ACC112 (cell line): ENCODE measurements around the gene SORBS1.

Source experiments
- H2AFZ ChIP-seq: fragments of 200-600 bp; sonication (generic); one replicate; pipeline ENCODE4 v1.6.0; 2017; ENCODE audit warnings: antibody characterized with exemption, low read length; ENCODE audit not compliant: unreplicated experiment
- H3K27ac ChIP-seq: fragments of 200-600 bp; sonication (generic); 2 replicates; pipeline ENCODE4 v1.5.1; 2014; ENCODE audit warnings: low read depth, mild to moderate bottlenecking, antibody characterized with exemption, low read length, moderate library complexity
- H3K27me3 ChIP-seq: fragments of 200-600 bp; sonication (generic); 2 replicates; pipeline ENCODE4 v1.6.1; 2014; ENCODE audit warnings: mild to moderate bottlenecking, antibody characterized with exemption, low read length, moderate library complexity, mixed read lengths; ENCODE audit not compliant: insufficient read depth
- H3K36me3 ChIP-seq: fragments of 200-600 bp; sonication (generic); 2 replicates; pipeline ENCODE4 v1.6.1; 2016; ENCODE audit warnings: mild to moderate bottlenecking, antibody characterized with exemption, low read length, moderate library complexity, mixed read lengths; ENCODE audit not compliant: insufficient read depth
- H3K4me1 ChIP-seq: fragments of 200-600 bp; sonication (generic); one replicate; pipeline ENCODE4 v1.6.1; 2016; ENCODE audit warnings: low read length, mixed read lengths; ENCODE audit not compliant: insufficient read depth, unreplicated experiment, control insufficient read depth
- H3K4me3 ChIP-seq: fragments of 200-600 bp; sonication (generic); 2 replicates; pipeline ENCODE4 v1.5.1; 2014; ENCODE audit warnings: mild to moderate bottlenecking, low read depth, low read length
- H3K79me2 ChIP-seq: fragments of 200-600 bp; sonication (generic); one replicate; pipeline ENCODE4 v1.6.0; 2016; ENCODE audit warnings: low read length; ENCODE audit not compliant: control insufficient read depth, unreplicated experiment, insufficient read depth

SORBS1 gene

DNA sequence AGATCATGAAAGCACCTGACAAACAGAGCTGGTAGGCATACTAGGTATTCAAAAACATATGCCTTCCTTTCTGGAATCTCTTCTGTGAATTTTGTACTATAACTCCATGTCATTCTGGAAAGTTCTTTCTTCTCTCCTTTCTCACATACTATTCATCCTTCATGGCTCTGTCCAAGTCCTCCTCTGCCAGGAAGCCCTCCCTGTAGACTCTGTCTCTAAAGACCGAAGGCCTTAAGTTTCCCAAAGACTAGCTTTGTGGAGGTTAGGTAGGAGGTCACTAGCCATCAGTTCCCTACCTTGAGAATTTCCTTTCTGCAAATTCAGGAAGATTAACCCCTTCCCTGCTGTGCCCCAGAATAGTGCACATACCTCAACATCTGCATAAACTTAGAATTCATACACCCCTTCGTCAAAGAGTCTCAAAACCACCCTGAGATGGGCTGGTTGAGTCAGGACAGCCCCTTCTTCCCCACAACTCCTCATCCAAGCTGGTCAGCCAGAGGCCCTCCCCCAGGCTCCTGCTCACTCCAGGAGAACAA, 20.6 kb downstream of the SORBS1 start:
- H3K27ac ChIP-seq, result no peak overlapping the region
- no peak overlapping the region for H3K4me3 ChIP-seq
- no peak overlapping the region for H2AFZ ChIP-seq
- no peaks in the 10 kb centered on the region; the same call in 1 of the 2 replicates for H3K27me3 ChIP-seq
- no peaks in the 10 kb centered on the region for H3K36me3 ChIP-seq
- H3K79me2 ChIP-seq, result no peaks in the 10 kb centered on the region
- H3K4me1 ChIP-seq, result no peaks in the 10 kb centered on the region

DNA sequence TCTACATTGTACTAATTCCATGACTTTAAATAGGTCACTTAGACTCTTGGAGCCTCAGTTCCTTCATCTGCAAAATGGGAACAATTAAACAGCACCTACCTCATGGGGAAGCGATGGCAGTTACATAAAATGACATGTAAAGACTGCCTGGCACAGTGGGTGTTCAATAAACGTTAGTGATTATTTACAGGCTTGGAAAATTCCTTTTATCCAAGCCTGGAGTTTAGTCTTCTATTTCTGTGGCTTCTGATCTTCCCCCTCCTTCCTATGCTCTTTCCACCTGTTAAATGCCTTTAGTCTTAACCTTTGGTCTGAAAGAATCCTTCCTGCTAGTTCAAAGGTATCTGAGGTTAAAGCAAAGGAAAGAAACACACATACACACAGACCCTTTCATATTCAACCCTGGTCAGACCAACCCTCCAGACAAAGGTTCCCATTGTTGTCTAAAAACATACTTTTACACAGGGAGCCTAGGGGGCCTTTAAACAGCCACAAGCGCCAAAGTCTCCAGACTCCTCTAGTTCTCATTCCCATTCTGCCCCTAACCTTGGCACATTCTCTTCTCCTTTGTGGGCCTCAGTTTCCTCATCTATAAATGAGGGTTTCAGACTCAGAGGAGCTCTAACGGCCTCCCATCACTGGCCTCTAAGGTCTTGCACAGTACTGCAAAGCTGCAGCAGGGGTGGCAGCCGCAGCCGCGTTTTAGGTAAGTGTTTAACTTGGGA, 21.4 kb downstream of the SORBS1 start:
- Histone ChIP-seq H3K4me1 (no peaks in the 10 kb centered on the region), H3K79me2 (no peaks in the 10 kb centered on the region), H2AFZ (no peak overlapping the region), H3K36me3 (no peaks in the 10 kb centered on the region), H3K27me3 (peaks cover 4% of the 10 kb centered on the region; the same call in 1 of the 2 replicates), H3K27ac (no peak overlapping the region), H3K4me3 (no peak overlapping the region)

DNA sequence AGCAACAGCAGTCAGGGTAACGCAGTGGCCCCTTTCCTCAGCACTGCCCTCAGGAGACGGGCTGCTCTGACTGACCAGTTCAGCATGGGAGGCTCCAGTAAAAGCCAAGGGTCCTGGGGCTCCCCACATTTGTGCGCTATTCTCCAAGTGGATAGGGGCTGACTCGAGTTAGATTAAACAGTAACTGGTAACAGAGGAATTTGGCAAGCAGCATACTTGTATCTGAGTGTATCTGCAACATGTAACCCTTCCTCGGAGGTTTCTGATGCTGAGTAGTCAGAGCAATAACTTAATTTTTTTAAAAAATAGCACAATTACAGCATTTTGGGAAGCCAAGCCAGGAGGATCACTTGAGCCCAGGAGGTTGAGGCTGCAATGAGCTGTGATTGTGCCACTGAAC, 22.8 kb downstream of the SORBS1 start:
- Histone ChIP-seq H3K27ac (no peak overlapping the region), H3K4me1 (no peaks in the 10 kb centered on the region), H3K79me2 (no peaks in the 10 kb centered on the region), H3K36me3 (no peaks in the 10 kb centered on the region), H3K27me3 (peaks cover 4% of the 10 kb centered on the region; the same call in 1 of the 2 replicates), H2AFZ (no peak overlapping the region), H3K4me3 (no peak overlapping the region)

DNA sequence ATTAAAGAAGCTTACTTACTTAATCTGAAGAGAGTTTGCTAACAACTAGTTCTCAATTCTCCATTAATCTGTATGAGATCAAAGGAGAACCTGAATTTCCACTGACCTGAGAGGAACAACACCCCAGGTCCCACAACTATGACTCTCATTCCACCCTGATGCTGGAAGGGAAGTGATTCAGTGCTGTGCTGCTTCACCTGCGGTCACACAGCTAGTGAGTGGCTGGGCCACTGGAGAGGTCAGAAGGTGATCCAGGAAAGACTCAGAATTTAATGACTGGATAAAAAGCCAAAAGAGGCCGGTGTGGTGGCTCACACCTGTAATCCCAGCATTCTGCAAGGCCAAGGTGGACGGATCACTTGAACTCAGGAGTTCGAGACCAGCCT, 23.6 kb downstream of the SORBS1 start:
- Histone ChIP-seq H3K27me3 (peaks cover 4% of the 10 kb centered on the region; the same call in 1 of the 2 replicates), H3K36me3 (no peaks in the 10 kb centered on the region), H2AFZ (no peak overlapping the region), H3K4me1 (no peaks in the 10 kb centered on the region), H3K4me3 (no peak overlapping the region), H3K79me2 (no peaks in the 10 kb centered on the region), H3K27ac (no peak overlapping the region)

DNA sequence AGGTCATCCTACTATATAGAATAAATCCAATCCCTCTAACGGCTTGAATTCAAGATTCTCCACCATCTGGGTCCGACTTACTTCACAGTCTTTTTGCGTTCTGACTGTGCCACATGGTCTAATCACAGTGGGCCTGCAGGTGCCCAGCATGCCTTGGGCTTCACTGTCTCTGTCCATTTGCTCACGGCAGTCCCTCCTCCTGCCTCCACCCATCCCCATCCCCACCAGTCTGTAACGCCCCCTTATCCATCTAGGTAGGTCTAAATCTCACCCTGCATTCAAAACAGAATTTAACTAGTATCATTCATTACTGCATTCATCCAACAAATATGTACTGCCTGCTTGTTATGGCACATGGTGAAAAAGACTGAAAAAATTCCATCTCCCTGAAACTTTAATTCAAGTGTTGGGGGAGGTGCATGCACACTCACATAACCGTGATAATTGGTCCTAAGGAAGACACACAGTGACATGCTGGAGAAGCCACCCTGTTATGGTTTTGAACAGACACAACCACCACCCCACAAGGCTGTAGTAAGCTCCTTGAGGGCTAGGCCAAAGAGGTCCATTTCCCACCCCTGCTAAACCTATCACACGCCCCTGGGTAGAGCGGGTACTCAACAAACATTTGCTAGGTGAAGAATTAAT, 24.2 kb downstream of the SORBS1 start:
- Histone ChIP-seq H3K27me3 (peaks cover 4% of the 10 kb centered on the region; the same call in 1 of the 2 replicates), H3K4me3 (no peak overlapping the region), H3K36me3 (no peaks in the 10 kb centered on the region), H3K27ac (no peak overlapping the region), H3K4me1 (no peaks in the 10 kb centered on the region), H2AFZ (no peak overlapping the region), H3K79me2 (no peaks in the 10 kb centered on the region)

DNA sequence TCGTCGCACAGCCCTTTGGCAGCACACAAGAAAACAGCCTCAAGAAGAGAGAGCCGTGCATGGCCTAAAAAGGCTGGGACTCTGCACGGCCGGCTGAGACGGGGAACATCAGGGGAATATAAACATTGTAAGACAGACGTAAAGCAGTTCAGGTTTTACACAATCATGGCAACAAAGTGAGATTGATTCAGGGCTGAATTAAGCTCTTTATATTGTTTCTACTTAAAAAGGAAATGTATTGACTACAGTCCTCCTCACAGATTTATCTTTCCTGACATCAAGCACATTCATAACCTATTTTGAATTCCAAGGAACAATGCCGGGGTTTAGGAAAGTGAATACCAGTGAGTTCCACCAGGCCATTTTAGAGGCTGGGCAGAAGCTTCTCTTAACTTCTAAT, 25.2 kb downstream of the SORBS1 start:
- no peaks in the 10 kb centered on the region for H3K36me3 ChIP-seq
- H3K27me3 ChIP-seq, result peaks cover 4% of the 10 kb centered on the region
- no peak overlapping the region for H3K27ac ChIP-seq
- no peaks in the 10 kb centered on the region for H3K4me1 ChIP-seq
- no peaks in the 10 kb centered on the region for H3K79me2 ChIP-seq
- H3K4me3 ChIP-seq, result no peak overlapping the region
- no peak overlapping the region for H2AFZ ChIP-seq

DNA sequence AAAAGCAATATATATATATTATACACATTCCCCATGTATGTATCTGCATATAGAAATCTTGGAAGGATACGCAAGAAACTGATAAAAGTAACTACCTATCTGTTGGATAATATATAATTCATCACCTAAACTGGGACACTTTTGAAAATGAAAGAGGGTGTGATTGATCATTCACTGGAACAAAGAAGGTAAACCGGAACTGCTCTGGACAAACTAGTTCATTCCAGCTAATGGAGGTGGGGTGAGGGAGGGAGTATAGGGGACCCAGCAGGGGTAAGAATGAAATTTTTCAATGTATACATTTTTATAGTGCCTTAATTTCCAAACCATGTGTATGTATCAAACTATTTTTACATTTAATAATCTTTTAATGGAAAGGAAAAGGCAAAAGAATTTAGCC, 25.6 kb downstream of the SORBS1 start:
- Histone ChIP-seq H3K79me2 (no peaks in the 10 kb centered on the region), H3K27me3 (peaks cover 7% of the 10 kb centered on the region; the same call in 1 of the 2 replicates), H3K27ac (no peak overlapping the region), H2AFZ (no peak overlapping the region), H3K36me3 (no peaks in the 10 kb centered on the region), H3K4me3 (no peak overlapping the region), H3K4me1 (no peaks in the 10 kb centered on the region)

DNA sequence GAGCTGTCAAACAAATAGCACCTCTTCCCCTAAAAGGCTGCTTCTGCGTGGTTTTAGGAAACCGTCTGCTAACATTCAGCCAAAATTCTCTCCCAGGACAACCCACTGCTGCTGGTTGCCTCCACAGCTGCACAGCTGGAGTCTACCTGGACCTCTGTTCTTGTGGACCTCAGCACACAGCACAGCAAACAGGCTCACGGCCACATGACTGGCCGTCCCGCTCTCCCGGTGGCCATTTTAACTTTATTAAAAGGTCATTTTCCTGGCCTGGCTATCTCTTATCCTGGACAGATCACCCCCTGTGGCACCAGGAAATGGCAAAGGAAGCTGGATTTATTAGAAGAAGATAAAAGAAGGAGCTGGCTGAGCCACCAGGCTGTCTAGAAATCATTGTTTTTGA, 27.6 kb downstream of the SORBS1 start:
- Histone ChIP-seq H3K79me2 (no peaks in the 10 kb centered on the region), H3K4me1 (no peaks in the 10 kb centered on the region), H3K4me3 (no peak overlapping the region), H3K27ac (no peak overlapping the region), H2AFZ (no peak overlapping the region), H3K27me3 (peaks cover 13% of the 10 kb centered on the region; the same call in 1 of the 2 replicates), H3K36me3 (no peaks in the 10 kb centered on the region)

DNA sequence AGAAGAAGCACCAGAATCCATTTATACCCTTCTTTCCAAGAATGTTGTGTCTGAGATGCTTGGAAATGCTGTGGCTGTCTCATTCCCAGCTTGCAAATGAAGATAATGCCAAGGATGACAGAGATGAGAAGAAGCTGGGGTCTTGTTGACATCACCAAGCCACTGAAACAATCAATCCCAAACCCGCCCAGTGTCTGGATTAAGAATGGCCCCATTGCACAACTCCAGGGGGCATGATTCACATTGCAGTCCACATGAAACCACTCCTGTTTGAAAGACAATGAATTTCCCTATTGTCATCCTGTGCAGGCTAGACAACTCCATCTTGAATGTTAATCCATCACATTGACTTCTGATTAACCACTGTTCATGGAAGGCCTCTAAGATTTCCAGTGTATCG, 28.6 kb downstream of the SORBS1 start:
- no peak overlapping the region for H2AFZ ChIP-seq
- H3K4me3 ChIP-seq, result no peak overlapping the region
- H3K79me2 ChIP-seq, result no peaks in the 10 kb centered on the region
- H3K27me3 ChIP-seq, result peaks cover 13% of the 10 kb centered on the region; the same call in 1 of the 2 replicates
- no peaks in the 10 kb centered on the region for H3K36me3 ChIP-seq
- no peaks in the 10 kb centered on the region for H3K4me1 ChIP-seq
- no peak overlapping the region for H3K27ac ChIP-seq

DNA sequence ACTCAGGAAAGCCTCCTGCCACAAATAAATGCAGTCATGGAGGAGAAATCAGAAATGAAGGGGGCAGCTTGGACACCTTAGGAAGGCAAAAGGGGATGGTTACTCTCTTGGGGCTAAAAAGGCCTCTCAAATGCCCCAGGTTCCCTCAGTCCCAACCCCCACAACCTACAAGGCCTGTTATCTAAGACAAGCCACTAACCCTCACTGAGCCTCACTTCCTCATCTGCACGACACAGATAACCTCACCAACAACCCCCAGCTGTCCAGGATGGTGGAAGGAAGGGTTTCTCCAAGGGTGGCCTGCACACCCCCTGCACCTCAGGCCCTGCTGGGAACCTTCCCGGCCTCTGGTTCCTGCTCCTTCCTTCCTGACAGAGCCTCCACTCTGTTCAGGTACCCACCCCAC, 29.2 kb downstream of the SORBS1 start:
- H3K4me1 ChIP-seq, result no peaks in the 10 kb centered on the region
- peaks cover 13% of the 10 kb centered on the region; the same call in 1 of the 2 replicates for H3K27me3 ChIP-seq
- H2AFZ ChIP-seq, result no peak overlapping the region
- H3K4me3 ChIP-seq, result no peak overlapping the region
- H3K27ac ChIP-seq, result no peak overlapping the region
- no peaks in the 10 kb centered on the region for H3K36me3 ChIP-seq
- no peaks in the 10 kb centered on the region for H3K79me2 ChIP-seq
